Epithelial cell of esophagus (primary cell): ENCODE measurements around the gene PTPRK.
A peak's percentile ranks its signal among the peaks of the same experiment; 100 is the strongest.

Source experiments
- DNase-seq: peaks from one replicate; pipeline ENCODE4 v3.0.0; 2010; ENCODE audit warnings: low read depth
- H3K4me3 ChIP-seq: 2 replicates; pipeline ENCODE4 v1.5.1; 2011; ENCODE audit warnings: mild to moderate bottlenecking, low read length, control low read depth
- CTCF ChIP-seq: IDR thresholded peaks from 2 replicates; pipeline ENCODE4 v1.5.1; 2011; ENCODE audit warnings: low read depth, mild to moderate bottlenecking, low read length, control low read depth, inconsistent platforms; ENCODE audit not compliant: insufficient read depth; ENCODE audit errors: missing control alignments

PTPRK gene

DNA sequence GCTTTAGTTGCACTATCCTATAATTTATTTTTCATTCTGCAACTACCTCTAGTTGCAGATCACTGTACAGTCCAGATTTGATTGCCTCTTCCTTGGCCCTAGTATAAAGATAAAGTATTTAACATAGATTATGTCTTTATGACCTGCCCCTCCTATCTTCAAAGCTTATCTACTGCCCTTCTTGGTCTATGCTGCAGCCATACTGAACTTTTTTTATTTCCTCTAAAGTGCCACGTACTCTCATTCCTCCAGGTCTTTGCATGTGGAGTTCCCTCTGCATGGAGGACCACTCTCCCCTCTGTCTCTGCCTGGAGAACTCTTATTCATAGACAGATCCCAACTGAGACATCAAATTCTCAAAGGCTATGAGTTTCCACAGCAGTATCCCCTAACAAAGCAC is 168.0 kb downstream of the PTPRK start:
- no peak overlapping the region for H3K4me3 ChIP-seq
- TF ChIP-seq CTCF, result no peak
- no peak for DNase-seq

DNA sequence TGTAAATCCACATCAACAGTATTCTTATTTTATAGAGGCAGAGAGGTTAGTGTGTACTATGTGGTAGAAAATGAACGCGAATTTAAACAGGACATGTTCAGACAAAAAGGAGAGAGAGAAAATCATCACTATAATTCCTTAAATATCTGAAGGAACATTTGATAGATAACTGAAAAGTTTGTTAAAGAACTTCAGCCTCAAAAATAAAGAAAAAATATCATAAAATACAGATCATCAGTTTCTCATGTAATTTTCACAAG is 169.2 kb downstream of the PTPRK start:
- H3K4me3 ChIP-seq, result no peak overlapping the region
- DNase-seq, result no peak
- no peak for TF ChIP-seq CTCF

DNA sequence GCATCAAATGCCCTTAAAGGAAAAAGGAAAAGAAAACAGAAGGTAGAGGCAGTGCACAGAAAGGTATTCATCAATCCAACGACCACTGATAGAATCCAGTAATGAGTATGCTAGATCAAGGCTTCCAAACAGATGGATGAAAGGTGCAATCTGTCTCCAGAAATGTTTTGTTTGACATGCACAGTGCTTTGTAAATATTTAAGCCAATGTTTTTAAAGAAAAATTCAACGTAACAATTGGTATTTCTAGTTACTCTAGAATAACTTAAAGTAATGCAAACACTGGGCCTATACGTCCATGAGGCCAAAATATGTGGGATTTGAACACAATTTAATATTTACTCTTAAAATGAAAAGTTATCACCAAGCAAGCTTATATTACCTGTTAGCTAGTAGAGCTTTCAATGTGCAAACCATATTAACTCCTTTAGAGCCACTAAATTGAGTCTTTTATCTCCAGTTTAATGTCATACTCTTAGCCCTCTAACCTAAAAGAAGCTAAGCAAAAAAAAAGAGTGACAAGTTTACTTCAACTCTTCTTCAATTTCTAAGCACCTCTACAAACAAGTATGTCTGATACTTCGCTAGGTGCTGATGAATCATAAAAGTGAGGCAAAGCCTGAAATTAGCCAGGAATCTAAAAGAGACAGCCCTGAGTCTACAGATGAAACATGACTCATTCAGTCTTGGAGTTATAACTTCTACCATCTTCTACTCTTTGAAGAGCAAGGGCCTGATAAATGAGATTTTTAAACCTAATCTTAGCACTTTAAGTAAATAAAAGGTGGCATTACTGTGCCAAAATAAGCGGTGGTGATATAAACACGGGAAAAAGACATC is 169.8 kb downstream of the PTPRK start:
- no peak for TF ChIP-seq CTCF
- peak; percentile 87 for DNase-seq
- no peak overlapping the region for H3K4me3 ChIP-seq

DNA sequence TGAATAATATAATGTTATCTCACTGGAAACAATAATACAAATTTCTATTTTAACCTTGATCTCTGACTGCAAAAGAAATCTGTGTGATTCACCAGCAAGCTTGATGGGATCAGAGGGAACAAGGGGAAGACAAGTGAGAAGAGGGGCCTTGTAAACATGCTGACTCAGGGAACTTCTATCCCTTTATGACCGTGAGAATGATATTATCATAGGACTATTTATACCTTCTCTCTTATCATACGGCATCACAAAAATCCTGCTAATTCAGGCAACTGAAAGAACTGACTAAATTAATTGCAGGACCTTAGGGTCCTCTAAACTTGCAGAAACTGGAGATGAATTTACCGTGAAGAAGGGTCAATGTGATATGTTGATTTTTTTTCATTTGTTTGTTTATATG is 173.3 kb downstream of the PTPRK start:
- no peak for DNase-seq
- H3K4me3 ChIP-seq, result no peak overlapping the region
- TF ChIP-seq CTCF, result no peak

DNA sequence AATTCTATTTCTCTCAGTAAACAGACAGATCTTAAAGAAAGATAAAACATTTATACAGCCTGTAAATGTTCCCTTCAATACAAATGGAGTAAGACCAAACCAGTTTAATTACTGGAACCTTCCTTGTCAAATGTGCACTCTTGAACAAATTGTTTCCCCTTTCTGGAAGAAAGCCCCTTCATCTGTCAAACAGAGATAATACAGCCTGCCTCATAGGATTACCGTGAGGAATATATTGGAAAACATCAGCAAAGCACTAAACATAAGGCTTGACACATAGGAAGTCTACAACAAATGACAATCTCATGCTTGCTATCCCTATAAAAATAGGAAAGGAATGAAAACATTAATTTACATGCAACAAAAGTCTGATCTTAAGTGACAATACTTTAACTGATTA is 173.8 kb downstream of the PTPRK start:
- H3K4me3 ChIP-seq, result no peak overlapping the region
- no peak for TF ChIP-seq CTCF
- DNase-seq, result no peak

GRCh38 chr6:128345278-128345677 is 175.1 kb downstream of the PTPRK start:
- no peak for DNase-seq
- TF ChIP-seq CTCF, result no peak
- no peak overlapping the region for H3K4me3 ChIP-seq

- no peak for TF ChIP-seq CTCF
- no peak overlapping the region for H3K4me3 ChIP-seq
- no peak for DNase-seq
These were observed 176.7 kb downstream of the PTPRK start for GRCh38 chr6:128343706-128344105.
